ENCODE results near the gene HOXB3.

The HOXB3 gene

DNA sequence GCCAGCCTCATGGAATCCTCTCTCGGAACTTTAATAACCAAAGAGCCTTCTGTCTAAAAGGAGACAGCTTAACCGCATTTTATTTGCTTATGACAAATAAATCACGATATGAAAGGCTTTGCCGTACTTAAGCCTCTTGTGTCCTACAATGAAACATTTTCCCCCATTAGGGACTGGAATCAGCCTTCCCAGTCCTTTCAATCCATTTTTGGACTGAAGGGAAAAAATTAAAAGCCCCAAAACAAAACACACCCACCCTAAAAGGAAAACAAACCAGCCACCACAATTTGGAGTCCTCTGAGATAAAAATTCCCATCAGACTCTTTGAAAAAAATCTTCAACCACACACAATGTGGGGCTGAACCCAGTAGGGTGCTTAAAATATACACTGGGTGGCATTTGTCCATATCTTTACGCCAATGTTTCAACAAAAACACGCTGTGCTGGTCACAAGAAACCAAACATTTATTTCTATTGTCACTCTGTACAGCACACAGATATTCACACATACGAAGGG lies 14.9 kb downstream of the HOXB3 start (continued):
- TF ChIP-seq, protein P1, sequence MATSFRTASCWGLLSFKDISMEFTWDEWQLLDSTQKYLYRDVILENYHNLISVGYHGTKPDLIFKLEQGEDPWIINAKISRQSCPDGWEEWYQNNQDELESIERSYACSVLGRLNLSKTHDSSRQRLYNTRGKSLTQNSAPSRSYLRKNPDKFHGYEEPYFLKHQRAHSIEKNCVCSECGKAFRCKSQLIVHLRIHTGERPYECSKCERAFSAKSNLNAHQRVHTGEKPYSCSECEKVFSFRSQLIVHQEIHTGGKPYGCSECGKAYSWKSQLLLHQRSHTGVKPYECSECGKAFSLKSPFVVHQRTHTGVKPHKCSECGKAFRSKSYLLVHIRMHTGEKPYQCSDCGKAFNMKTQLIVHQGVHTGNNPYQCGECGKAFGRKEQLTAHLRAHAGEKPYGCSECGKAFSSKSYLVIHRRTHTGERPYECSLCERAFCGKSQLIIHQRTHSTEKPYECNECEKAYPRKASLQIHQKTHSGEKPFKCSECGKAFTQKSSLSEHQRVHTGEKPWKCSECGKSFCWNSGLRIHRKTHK (tag by site-specific recombination; IDR thresholded peaks at IDR 0.05), result no peak
- no peak for TF ChIP-seq RBAK (tag by site-specific recombination; IDR thresholded peaks at IDR 0.05)
- no peak for TF ChIP-seq ZNF121 (tag by site-specific recombination; IDR thresholded peaks at IDR 0.05)
- TF ChIP-seq REPIN1 (tag by site-specific recombination; IDR thresholded peaks at IDR 0.05; ENCODE audit: low read depth), result no peak
- TF ChIP-seq ZXDB (tag by site-specific recombination; IDR thresholded peaks at IDR 0.05), result peak; percentile 82
- TF ChIP-seq ZBTB20 (tag by site-specific recombination; IDR thresholded peaks at IDR 0.05), result peak; percentile 82
- TF ChIP-seq ZNF214 (tag by site-specific recombination; IDR thresholded peaks at IDR 0.05; ENCODE audit: borderline replicate concordance), result no peak
- TF ChIP-seq, protein P2, sequence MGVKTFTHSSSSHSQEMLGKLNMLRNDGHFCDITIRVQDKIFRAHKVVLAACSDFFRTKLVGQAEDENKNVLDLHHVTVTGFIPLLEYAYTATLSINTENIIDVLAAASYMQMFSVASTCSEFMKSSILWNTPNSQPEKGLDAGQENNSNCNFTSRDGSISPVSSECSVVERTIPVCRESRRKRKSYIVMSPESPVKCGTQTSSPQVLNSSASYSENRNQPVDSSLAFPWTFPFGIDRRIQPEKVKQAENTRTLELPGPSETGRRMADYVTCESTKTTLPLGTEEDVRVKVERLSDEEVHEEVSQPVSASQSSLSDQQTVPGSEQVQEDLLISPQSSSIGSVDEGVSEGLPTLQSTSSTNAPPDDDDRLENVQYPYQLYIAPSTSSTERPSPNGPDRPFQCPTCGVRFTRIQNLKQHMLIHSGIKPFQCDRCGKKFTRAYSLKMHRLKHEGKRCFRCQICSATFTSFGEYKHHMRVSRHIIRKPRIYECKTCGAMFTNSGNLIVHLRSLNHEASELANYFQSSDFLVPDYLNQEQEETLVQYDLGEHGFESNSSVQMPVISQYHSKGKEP (tag by site-specific recombination; IDR thresholded peaks at IDR 0.05), result no peak; the same call in 1 of the 2 replicates
- TF ChIP-seq ZNF335 (tag by site-specific recombination; conservative IDR thresholded peaks at IDR 0.05), result peak; percentile 30
- TF ChIP-seq OSR2 (tag by site-specific recombination; IDR thresholded peaks at IDR 0.05), result peak; percentile 88
- TF ChIP-seq ZNF19 (tag by site-specific recombination; IDR thresholded peaks at IDR 0.05; ENCODE audit: low read depth), result no peak
- 0 out of 2 replicates have a peak, but pooled peaks have one; percentile 9 for TF ChIP-seq ZBTB21 (tag by site-specific recombination; IDR thresholded peaks at IDR 0.05)
- TF ChIP-seq ZNF48 (tag by site-specific recombination; IDR thresholded peaks at IDR 0.05), result no peak
- TF ChIP-seq ZNF548 (tag by site-specific recombination; IDR thresholded peaks at IDR 0.05), result no peak
- TF ChIP-seq, protein P3, sequence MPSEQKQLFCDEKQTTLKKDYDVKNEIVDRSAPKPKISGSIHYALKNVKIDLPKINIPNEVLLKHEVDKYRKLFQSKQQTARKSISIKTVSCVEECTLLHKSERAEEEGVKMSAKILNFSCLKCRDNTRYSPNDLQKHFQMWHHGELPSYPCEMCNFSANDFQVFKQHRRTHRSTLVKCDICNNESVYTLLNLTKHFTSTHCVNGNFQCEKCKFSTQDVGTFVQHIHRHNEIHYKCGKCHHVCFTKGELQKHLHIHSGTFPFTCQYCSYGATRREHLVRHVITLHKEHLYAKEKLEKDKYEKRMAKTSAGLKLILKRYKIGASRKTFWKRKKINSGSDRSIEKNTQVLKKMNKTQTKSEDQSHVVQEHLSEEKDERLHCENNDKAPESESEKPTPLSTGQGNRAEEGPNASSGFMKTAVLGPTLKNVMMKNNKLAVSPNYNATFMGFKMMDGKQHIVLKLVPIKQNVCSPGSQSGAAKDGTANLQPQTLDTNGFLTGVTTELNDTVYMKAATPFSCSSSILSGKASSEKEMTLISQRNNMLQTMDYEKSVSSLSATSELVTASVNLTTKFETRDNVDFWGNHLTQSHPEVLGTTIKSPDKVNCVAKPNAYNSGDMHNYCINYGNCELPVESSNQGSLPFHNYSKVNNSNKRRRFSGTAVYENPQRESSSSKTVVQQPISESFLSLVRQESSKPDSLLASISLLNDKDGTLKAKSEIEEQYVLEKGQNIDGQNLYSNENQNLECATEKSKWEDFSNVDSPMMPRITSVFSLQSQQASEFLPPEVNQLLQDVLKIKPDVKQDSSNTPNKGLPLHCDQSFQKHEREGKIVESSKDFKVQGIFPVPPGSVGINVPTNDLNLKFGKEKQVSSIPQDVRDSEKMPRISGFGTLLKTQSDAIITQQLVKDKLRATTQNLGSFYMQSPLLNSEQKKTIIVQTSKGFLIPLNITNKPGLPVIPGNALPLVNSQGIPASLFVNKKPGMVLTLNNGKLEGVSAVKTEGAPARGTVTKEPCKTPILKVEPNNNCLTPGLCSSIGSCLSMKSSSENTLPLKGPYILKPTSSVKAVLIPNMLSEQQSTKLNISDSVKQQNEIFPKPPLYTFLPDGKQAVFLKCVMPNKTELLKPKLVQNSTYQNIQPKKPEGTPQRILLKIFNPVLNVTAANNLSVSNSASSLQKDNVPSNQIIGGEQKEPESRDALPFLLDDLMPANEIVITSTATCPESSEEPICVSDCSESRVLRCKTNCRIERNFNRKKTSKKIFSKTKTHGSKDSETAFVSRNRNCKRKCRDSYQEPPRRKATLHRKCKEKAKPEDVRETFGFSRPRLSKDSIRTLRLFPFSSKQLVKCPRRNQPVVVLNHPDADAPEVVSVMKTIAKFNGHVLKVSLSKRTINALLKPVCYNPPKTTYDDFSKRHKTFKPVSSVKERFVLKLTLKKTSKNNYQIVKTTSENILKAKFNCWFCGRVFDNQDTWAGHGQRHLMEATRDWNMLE (tag by site-specific recombination; conservative IDR thresholded peaks at IDR 0.05; ENCODE audit: low read depth), result no peak
- TF ChIP-seq, protein P4, sequence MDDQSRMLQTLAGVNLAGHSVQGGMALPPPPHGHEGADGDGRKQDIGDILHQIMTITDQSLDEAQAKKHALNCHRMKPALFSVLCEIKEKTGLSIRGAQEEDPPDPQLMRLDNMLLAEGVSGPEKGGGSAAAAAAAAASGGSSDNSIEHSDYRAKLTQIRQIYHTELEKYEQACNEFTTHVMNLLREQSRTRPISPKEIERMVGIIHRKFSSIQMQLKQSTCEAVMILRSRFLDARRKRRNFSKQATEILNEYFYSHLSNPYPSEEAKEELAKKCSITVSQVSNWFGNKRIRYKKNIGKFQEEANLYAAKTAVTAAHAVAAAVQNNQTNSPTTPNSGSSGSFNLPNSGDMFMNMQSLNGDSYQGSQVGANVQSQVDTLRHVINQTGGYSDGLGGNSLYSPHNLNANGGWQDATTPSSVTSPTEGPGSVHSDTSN (CRISPR knock-in tag; IDR thresholded peaks at IDR 0.05), result no peak
- peak; percentile 96; the same call in 1 of the 2 replicates for TF ChIP-seq TCF7L2 (IDR thresholded peaks at IDR 0.05; ENCODE audit: borderline replicate concordance, low read depth, low read length)
- no peak for TF ChIP-seq ZNF473 (tag by site-specific recombination; IDR thresholded peaks at IDR 0.05)
- no peak for TF ChIP-seq ZNF623 (tag by site-specific recombination; IDR thresholded peaks at IDR 0.05)
- TF ChIP-seq ZNF837 (tag by site-specific recombination; IDR thresholded peaks at IDR 0.05), result no peak
- TF ChIP-seq, protein P5, sequence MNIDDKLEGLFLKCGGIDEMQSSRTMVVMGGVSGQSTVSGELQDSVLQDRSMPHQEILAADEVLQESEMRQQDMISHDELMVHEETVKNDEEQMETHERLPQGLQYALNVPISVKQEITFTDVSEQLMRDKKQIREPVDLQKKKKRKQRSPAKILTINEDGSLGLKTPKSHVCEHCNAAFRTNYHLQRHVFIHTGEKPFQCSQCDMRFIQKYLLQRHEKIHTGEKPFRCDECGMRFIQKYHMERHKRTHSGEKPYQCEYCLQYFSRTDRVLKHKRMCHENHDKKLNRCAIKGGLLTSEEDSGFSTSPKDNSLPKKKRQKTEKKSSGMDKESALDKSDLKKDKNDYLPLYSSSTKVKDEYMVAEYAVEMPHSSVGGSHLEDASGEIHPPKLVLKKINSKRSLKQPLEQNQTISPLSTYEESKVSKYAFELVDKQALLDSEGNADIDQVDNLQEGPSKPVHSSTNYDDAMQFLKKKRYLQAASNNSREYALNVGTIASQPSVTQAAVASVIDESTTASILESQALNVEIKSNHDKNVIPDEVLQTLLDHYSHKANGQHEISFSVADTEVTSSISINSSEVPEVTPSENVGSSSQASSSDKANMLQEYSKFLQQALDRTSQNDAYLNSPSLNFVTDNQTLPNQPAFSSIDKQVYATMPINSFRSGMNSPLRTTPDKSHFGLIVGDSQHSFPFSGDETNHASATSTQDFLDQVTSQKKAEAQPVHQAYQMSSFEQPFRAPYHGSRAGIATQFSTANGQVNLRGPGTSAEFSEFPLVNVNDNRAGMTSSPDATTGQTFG (tag by site-specific recombination; IDR thresholded peaks at IDR 0.05; ENCODE audit: borderline replicate concordance), result no peak
- TF ChIP-seq IKZF3 (tag by site-specific recombination; IDR thresholded peaks at IDR 0.05), result peak; percentile 95
- TF ChIP-seq ZNF155 (tag by site-specific recombination; IDR thresholded peaks at IDR 0.05), result no peak
- TF ChIP-seq, protein P6, sequence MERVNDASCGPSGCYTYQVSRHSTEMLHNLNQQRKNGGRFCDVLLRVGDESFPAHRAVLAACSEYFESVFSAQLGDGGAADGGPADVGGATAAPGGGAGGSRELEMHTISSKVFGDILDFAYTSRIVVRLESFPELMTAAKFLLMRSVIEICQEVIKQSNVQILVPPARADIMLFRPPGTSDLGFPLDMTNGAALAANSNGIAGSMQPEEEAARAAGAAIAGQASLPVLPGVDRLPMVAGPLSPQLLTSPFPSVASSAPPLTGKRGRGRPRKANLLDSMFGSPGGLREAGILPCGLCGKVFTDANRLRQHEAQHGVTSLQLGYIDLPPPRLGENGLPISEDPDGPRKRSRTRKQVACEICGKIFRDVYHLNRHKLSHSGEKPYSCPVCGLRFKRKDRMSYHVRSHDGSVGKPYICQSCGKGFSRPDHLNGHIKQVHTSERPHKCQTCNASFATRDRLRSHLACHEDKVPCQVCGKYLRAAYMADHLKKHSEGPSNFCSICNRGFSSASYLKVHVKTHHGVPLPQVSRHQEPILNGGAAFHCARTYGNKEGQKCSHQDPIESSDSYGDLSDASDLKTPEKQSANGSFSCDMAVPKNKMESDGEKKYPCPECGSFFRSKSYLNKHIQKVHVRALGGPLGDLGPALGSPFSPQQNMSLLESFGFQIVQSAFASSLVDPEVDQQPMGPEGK (tag by site-specific recombination; IDR thresholded peaks at IDR 0.05), result peak; percentile 78
- no peak for TF ChIP-seq ZNF404 (tag by site-specific recombination; IDR thresholded peaks at IDR 0.05)
- TF ChIP-seq ZNF174 (tag by site-specific recombination; IDR thresholded peaks at IDR 0.05), result no peak

Data from HEK293 (cell line).